Kidney epithelial cell (primary cell): Measurements from ENCODE around the gene FRMD3. TPM values are rescaled to one million over a fixed set of nuclear protein-coding genes. Genes with fewer than 3 reads are reported as not detected.

Source experiments
- DNase-seq: peaks from one replicate; pipeline ENCODE4 v3.0.0-alpha.2; 2010; ENCODE audit warnings: low read depth
- H3K27me3 ChIP-seq: 2 replicates; pipeline ENCODE4 v1.6.0; 2011; ENCODE audit warnings: low read length; ENCODE audit not compliant: control insufficient read depth, insufficient read depth
- H3K36me3 ChIP-seq: 2 replicates; pipeline ENCODE4 v1.5.1; 2011; ENCODE audit warnings: low read length; ENCODE audit not compliant: control insufficient read depth, insufficient read depth
- H3K4me3 ChIP-seq: 2 replicates; pipeline ENCODE4 v1.5.1; 2011; ENCODE audit warnings: low read depth, mild to moderate bottlenecking, control low read depth, low read length
- CTCF ChIP-seq: IDR thresholded peaks from 2 replicates; pipeline ENCODE4 v1.5.1; 2011; ENCODE audit warnings: mild to moderate bottlenecking, moderate library complexity, low read length, control low read depth, inconsistent platforms; ENCODE audit not compliant: insufficient read depth, poor library complexity, severe bottlenecking
- total RNA-seq: library from RNA; depleted of rRNA; stranded (reverse); fragments of >200 nt; gene quantifications from 2 replicates; pipeline ENCODE4 v1.2.3, GENCODE V29; 2015

FRMD3 gene
- total RNA-seq, 1 donor from 2014 or later, result 5.2 TPM

- Histone ChIP-seq H3K4me3 (no peak overlapping the region), H3K36me3 (no peaks in the 10 kb centered on the region), H3K27me3 (no peaks in the 10 kb centered on the region)
- TF ChIP-seq CTCF, result no peak
- DNase-seq, result no peak
Measured at GRCh38 chr9:83257937-83258891, 280.0 kb downstream of the FRMD3 start.

- DNase-seq, result no peak
- Histone ChIP-seq H3K36me3 (no peaks in the 10 kb centered on the region), H3K4me3 (no peak overlapping the region), H3K27me3 (no peaks in the 10 kb centered on the region)
- TF ChIP-seq CTCF, result no peak
Measured at GRCh38 chr9:83247732-83248131, 290.5 kb downstream of the FRMD3 start.

- H3K4me3 ChIP-seq, result no peak overlapping the region
- no peaks in the 10 kb centered on the region for H3K27me3 ChIP-seq
- no peaks in the 10 kb centered on the region for H3K36me3 ChIP-seq
- no peak for DNase-seq
- TF ChIP-seq CTCF, result no peak
Measured at GRCh38 chr9:83245979-83246659, 292.1 kb downstream of the FRMD3 start.

- H3K36me3 ChIP-seq, result no peaks in the 10 kb centered on the region
- H3K4me3 ChIP-seq, result no peak overlapping the region
- no peaks in the 10 kb centered on the region for H3K27me3 ChIP-seq
- DNase-seq, result no peak
- TF ChIP-seq CTCF, result no peak
Measured at GRCh38 chr9:83242066-83242465, 296.1 kb downstream of the FRMD3 start.

- H3K4me3 ChIP-seq, result no peak overlapping the region
- no peak for TF ChIP-seq CTCF
- no peaks in the 10 kb centered on the region for H3K36me3 ChIP-seq
- no peaks in the 10 kb centered on the region for H3K27me3 ChIP-seq
- DNase-seq, result no peak
Measured at GRCh38 chr9:83240671-83241070, 297.5 kb downstream of the FRMD3 start.

GRCh38 chr9:83239747-83240146 lies 298.5 kb downstream of the FRMD3 start:
- H3K4me3 ChIP-seq, result no peak overlapping the region
- H3K27me3 ChIP-seq, result no peaks in the 10 kb centered on the region
- no peak for TF ChIP-seq CTCF
- no peaks in the 10 kb centered on the region for H3K36me3 ChIP-seq
- DNase-seq, result no peak
